ENCODE results near the gene TGFBR2.

The TGFBR2 gene

GRCh38 chr3:30656624-30657141 lies 50.3 kb downstream of the TGFBR2 start:
- Histone ChIP-seq H3F3A (ENCODE audit: insufficient read depth) (peaks cover 16% of the 10 kb centered on the region), H2AFZ (ENCODE audit: low read depth, low read length, severe bottlenecking) (no peak overlapping the region), H4K20me1 (ENCODE audit: low read depth, low read length) (no peaks in the 10 kb centered on the region), H3K27ac (ENCODE audit: low read depth, low read length) (peak overlapping the region; percentile 89), H3K4me3 (ENCODE audit: insufficient read depth, low read length, poor library complexity, severe bottlenecking) (no peak overlapping the region), H3K9me2 (replicated peaks; ENCODE audit: insufficient read depth, low read length) (no peaks in the 10 kb centered on the region), H3K79me2 (ENCODE audit: insufficient read depth, low read length) (peaks cover 10% of the 10 kb centered on the region; the same call in 1 of the 2 replicates), H3K9me3 (ENCODE audit: insufficient read depth, low read length) (no peaks in the 10 kb centered on the region), H3K27me3 (ENCODE audit: low read length) (no peaks in the 10 kb centered on the region), H3K4me2 (ENCODE audit: low read depth, low read length, poor library complexity, severe bottlenecking) (peak overlapping the region; percentile 58), H3K9ac (ENCODE audit: low read length) (0 out of 2 replicates have a peak overlapping the region, but pooled peaks have one; percentile 43), H3K36me3 (ENCODE audit: low read length) (peaks cover 7% of the 10 kb centered on the region; the same call in 1 of the 2 replicates)
- TF ChIP-seq CTCF (IDR thresholded peaks at IDR 0.05; ENCODE audit: insufficient read depth, low read length, poor library complexity, severe bottlenecking): no peak
- TF ChIP-seq EZH2phosphoT487 (conservative IDR thresholded peaks at IDR 0.05; ENCODE audit: low read length): no peak

GRCh38 chr3:30657914-30658313 lies 51.5 kb downstream of the TGFBR2 start:
- Histone ChIP-seq H3K79me2 (ENCODE audit: insufficient read depth, low read length) (peaks cover 10% of the 10 kb centered on the region; the same call in 1 of the 2 replicates), H3K4me3 (ENCODE audit: insufficient read depth, low read length, poor library complexity, severe bottlenecking) (peak overlapping the region; percentile 1), H3K27ac (ENCODE audit: low read depth, low read length) (peak overlapping the region; percentile 89), H3F3A (ENCODE audit: insufficient read depth) (peaks cover 16% of the 10 kb centered on the region), H3K4me2 (ENCODE audit: low read depth, low read length, poor library complexity, severe bottlenecking) (peak overlapping the region; percentile 58), H3K36me3 (ENCODE audit: low read length) (peaks cover 7% of the 10 kb centered on the region; the same call in 1 of the 2 replicates), H4K20me1 (ENCODE audit: low read depth, low read length) (no peaks in the 10 kb centered on the region), H3K9me2 (replicated peaks; ENCODE audit: insufficient read depth, low read length) (no peaks in the 10 kb centered on the region), H2AFZ (ENCODE audit: low read depth, low read length, severe bottlenecking) (no peak overlapping the region), H3K27me3 (ENCODE audit: low read length) (no peaks in the 10 kb centered on the region), H3K9ac (ENCODE audit: low read length) (peak overlapping the region; percentile 43), H3K9me3 (ENCODE audit: insufficient read depth, low read length) (no peaks in the 10 kb centered on the region)
- no peak for TF ChIP-seq CTCF (IDR thresholded peaks at IDR 0.05; ENCODE audit: insufficient read depth, low read length, poor library complexity, severe bottlenecking)
- TF ChIP-seq EZH2phosphoT487 (conservative IDR thresholded peaks at IDR 0.05; ENCODE audit: low read length): no peak

- Histone ChIP-seq H3K36me3 (ENCODE audit: low read length) (peaks cover 11% of the 10 kb centered on the region; the same call in 1 of the 2 replicates), H3K9me2 (replicated peaks; ENCODE audit: insufficient read depth, low read length) (no peaks in the 10 kb centered on the region), H3K9ac (ENCODE audit: low read length) (peak overlapping the region; percentile 43), H3F3A (ENCODE audit: insufficient read depth) (peaks cover 16% of the 10 kb centered on the region), H3K4me2 (ENCODE audit: low read depth, low read length, poor library complexity, severe bottlenecking) (peak overlapping the region; percentile 58), H3K79me2 (ENCODE audit: insufficient read depth, low read length) (peaks cover 10% of the 10 kb centered on the region; the same call in 1 of the 2 replicates), H3K27ac (ENCODE audit: low read depth, low read length) (peak overlapping the region; percentile 89), H4K20me1 (ENCODE audit: low read depth, low read length) (no peaks in the 10 kb centered on the region), H3K9me3 (ENCODE audit: insufficient read depth, low read length) (no peaks in the 10 kb centered on the region), H3K4me3 (ENCODE audit: insufficient read depth, low read length, poor library complexity, severe bottlenecking) (peak overlapping the region; percentile 1), H2AFZ (ENCODE audit: low read depth, low read length, severe bottlenecking) (no peak overlapping the region), H3K27me3 (ENCODE audit: low read length) (no peaks in the 10 kb centered on the region)
- TF ChIP-seq CTCF (IDR thresholded peaks at IDR 0.05; ENCODE audit: insufficient read depth, low read length, poor library complexity, severe bottlenecking): no peak
- TF ChIP-seq EZH2phosphoT487 (conservative IDR thresholded peaks at IDR 0.05; ENCODE audit: low read length): no peak
Measured at GRCh38 chr3:30658328-30659052, 52.1 kb downstream of the TGFBR2 start.

Data from SU-DHL-6 (cell line).